Fibroblast of pulmonary artery (primary cell): ENCODE results near the gene FASTK.

Experiments used
- DNase-seq: peaks from one replicate; pipeline ENCODE4 v3.0.0-alpha.2; 2010; ENCODE audit warnings: low read depth
- H3K4me3 ChIP-seq: replicated peaks from 2 replicates; pipeline ENCODE4 v1.5.1; 2011; ENCODE audit warnings: low read depth, mild to moderate bottlenecking, control low read depth, low read length, moderate library complexity
- CTCF ChIP-seq: IDR thresholded peaks from 2 replicates; pipeline ENCODE4 v1.5.1; 2011; ENCODE audit warnings: mild to moderate bottlenecking, control low read depth, low read length, inconsistent platforms; ENCODE audit errors: missing control alignments

The FASTK gene

GRCh38 chr7:151060113-151060415 lies 20.5 kb downstream of the FASTK start:
- TF ChIP-seq CTCF: no peak

GRCh38 chr7:151059367-151060112 lies 21.1 kb downstream of the FASTK start, which contains the start of gene SLC4A2:
TSS of gene SLC4A2 (plus strand) at chr7:151059589. CDS start at chr7:151061988, 2,399 bp downstream.
- DNase-seq: peak; percentile 65
- peak; percentile 38 for TF ChIP-seq CTCF
- peak within 1 kb of the TSS; percentile 85 for H3K4me3 ChIP-seq

More at GRCh38 chr7:151060113-151060415, 20.5 kb downstream of the FASTK start:
- no peak for DNase-seq
- peak overlapping the region; percentile 83 for H3K4me3 ChIP-seq

- DNase-seq: no peak
- peak overlapping the region; percentile 85 for H3K4me3 ChIP-seq
- no peak for TF ChIP-seq CTCF
These were observed 21.7 kb downstream of the FASTK start for GRCh38 chr7:151058781-151059366.

GRCh38 chr7:151057989-151058780 lies 22.4 kb downstream of the FASTK start:
- DNase-seq: peak; percentile 100
- peak overlapping the region; percentile 85 for H3K4me3 ChIP-seq
- no peak for TF ChIP-seq CTCF

- TF ChIP-seq CTCF: no peak
- peak within 1 kb of the TSS; percentile 85 for H3K4me3 ChIP-seq
- DNase-seq: no peak
These were observed 23.1 kb downstream of the FASTK start, which contains the start of gene CDK5 for GRCh38 chr7:151057506-151057988. TSS of gene CDK5 (minus strand) at chr7:151057897. CDS start at chr7:151057848, 49 bp downstream.

GRCh38 chr7:151056666-151057505 lies 23.7 kb downstream of the FASTK start:
- DNase-seq: no peak
- H3K4me3 ChIP-seq: peak overlapping the region; percentile 85
- TF ChIP-seq CTCF: no peak
